Body of pancreas (tissue), 4 donors: ENCODE results near the gene PRDM15. TPM values are rescaled to one million over a fixed set of nuclear protein-coding genes. Genes with fewer than 3 reads are reported as not detected.
A peak's percentile ranks its signal among the peaks of the same experiment; 100 is the strongest.

Experiments used
- ATAC-seq: fragments of 150-250 bp; one replicate; pipeline ENCODE4 v1.9.1; 2016
- DNase-seq, 4 donors: peaks; one replicate each; pipeline ENCODE4 v3.0.0-alpha.2; 2019
- H3K27ac ChIP-seq, 4 donors: fragments of 200-600 bp; sonication (generic); 1 replicate in 3 of 4; 2 replicates in 1 of 4; pipeline versions ENCODE4 v1.5.1 to v1.6.1; 2016 to 2019; ENCODE audit warnings: mild to moderate bottlenecking in 1 of 4, mixed read lengths in 1 of 4, moderate library complexity in 1 of 4
- H3K27me3 ChIP-seq, 2 donors: fragments of 200-600 bp; sonication (generic); one replicate each; pipeline ENCODE4 v1.6.0; 2016; ENCODE audit warnings: mild to moderate bottlenecking in 1 of 2
- H3K36me3 ChIP-seq, 2 donors: fragments of 200-600 bp; sonication (generic); replicated peaks in 1 of 2; 2 replicates each; pipeline ENCODE4 v1.5.1; 2016; ENCODE audit warnings: low read depth in 2 of 2; ENCODE audit not compliant: insufficient read depth in 1 of 2
- H3K4me1 ChIP-seq: fragments of 200-600 bp; sonication (generic); one replicate; pipeline ENCODE4 v1.6.0; 2016
- H3K4me3 ChIP-seq, 2 donors: fragments of 200-600 bp; sonication (generic); 1 replicate in 1 of 2; 2 replicates in 1 of 2; pipeline ENCODE4 v1.5.1; 2016 to 2019
- H3K9me3 ChIP-seq, 3 donors: fragments of 200-600 bp; sonication (generic); 1 replicate in 2 of 3; 2 replicates in 1 of 3; pipeline ENCODE4 v1.5.1; 2016
- POLR2A ChIP-seq, 3 donors: fragments of 450-650 bp; IDR thresholded peaks; one replicate each; pipeline ENCODE4 v1.6.1; 2016; ENCODE audit warnings: antibody characterized with exemption in 3 of 3, mild to moderate bottlenecking in 2 of 3
- WGBS, 2 donors: methylation state at CpG; one replicate each; pipeline ENCODE4 v1.1.5; 2017; 5-methylcytosine and 5-hydroxymethylcytosine counted together
- intact Hi-C: fragments of 100-400 bp; cut with DNase I; formaldehyde crosslinking; loops from one replicate; pipeline ENCODE4 v1.15.1; 2023
- total RNA-seq, 2 donors: library from RNA; depleted of rRNA; stranded (reverse); fragments of >200 nt; gene quantifications; one replicate each; pipeline ENCODE4 v1.1.0, GENCODE V29; 2016
- TF ChIP-seq, protein P1 (sequence below), 7 experiments: fragments of 450-650 bp in 4 of 7; fragments of 200-600 bp in 3 of 7; sonication (generic) in 3 of 7; IDR thresholded peaks; one replicate each; pipeline ENCODE4 v1.5.1; 2016 to 2019; ENCODE audit warnings: antibody characterized with exemption in 7 of 7

The PRDM15 gene
- total RNA-seq, 2 donors from 2014 or later = 3.1 to 6.9 TPM

DNA sequence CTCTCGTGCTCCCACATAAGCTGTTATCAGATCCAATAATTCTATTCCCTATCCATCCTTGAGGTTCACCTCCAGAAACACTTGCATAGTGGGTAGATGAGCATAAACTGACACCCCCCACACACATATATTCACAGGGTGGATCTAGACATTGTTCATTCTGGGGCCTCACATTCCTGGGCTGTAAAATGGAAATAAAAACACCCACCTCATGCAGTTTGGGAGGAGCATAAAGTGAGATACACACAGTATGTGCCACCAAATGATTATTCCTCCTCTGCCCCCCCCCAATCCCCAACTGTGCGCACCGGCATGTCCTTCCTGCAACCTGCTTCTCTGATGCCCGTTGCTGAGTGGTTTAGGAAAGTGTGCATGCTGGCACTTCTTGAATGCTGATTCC lies 17.9 kb downstream of the PRDM15 start:
- intact Hi-C loops = no loop called here
- Histone ChIP-seq H3K36me3 (peaks cover 2 to 5% of the 10 kb centered on the region in 2 donors), H3K27me3 (no peaks in the 10 kb centered on the region), H3K27ac (no peak overlapping the region), H3K4me3 (no peak overlapping the region), H3K4me1 (peaks cover 12% of the 10 kb centered on the region), H3K9me3 (no peaks in the 10 kb centered on the region)
- ATAC-seq (no peak), DNase-seq (no peak)
- no peak for TF ChIP-seq POLR2A (IDR thresholded peaks at IDR 0.05)
- TF ChIP-seq, protein P1, sequence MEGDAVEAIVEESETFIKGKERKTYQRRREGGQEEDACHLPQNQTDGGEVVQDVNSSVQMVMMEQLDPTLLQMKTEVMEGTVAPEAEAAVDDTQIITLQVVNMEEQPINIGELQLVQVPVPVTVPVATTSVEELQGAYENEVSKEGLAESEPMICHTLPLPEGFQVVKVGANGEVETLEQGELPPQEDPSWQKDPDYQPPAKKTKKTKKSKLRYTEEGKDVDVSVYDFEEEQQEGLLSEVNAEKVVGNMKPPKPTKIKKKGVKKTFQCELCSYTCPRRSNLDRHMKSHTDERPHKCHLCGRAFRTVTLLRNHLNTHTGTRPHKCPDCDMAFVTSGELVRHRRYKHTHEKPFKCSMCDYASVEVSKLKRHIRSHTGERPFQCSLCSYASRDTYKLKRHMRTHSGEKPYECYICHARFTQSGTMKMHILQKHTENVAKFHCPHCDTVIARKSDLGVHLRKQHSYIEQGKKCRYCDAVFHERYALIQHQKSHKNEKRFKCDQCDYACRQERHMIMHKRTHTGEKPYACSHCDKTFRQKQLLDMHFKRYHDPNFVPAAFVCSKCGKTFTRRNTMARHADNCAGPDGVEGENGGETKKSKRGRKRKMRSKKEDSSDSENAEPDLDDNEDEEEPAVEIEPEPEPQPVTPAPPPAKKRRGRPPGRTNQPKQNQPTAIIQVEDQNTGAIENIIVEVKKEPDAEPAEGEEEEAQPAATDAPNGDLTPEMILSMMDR (IDR thresholded peaks at IDR 0.05) = no peak
- 89 to 90% methylated on average over 4 of the region's 4 CpGs for WGBS, 2 donors

DNA sequence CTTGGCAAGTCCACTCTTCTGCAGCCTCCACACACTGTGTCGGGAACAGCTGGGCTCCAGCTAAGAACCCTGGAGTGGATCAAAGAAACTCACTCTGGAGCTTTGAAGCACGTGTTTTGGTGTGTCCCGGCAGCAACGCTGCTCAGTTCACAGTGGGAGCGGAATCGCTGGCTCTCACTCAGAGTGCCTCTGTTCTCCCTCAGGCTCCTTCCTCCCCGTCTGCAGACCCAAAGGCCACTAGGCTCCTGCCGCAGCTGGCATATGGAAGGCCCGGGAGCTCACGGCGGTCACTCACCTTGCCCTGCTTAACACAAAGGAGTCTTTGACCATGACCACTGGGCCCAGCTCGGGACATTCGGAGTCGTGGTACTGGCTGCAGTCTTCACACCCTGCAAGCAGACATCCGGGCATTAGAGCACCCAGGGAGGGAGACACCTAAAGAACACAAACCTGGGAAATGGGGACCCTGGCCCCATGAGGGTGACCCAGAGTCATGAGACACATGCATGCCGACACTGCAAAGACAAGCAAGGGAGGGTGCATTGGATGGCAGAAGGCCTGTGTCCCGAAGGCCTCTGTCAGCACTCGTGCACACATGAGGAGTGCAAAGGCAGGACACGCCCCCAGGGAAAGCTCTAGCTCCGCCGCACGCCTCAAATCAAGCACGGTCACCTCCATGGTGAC lies 19.7 kb downstream of the PRDM15 start:
- no peak overlapping the region for H3K27ac ChIP-seq
- no peak for DNase-seq

DNA sequence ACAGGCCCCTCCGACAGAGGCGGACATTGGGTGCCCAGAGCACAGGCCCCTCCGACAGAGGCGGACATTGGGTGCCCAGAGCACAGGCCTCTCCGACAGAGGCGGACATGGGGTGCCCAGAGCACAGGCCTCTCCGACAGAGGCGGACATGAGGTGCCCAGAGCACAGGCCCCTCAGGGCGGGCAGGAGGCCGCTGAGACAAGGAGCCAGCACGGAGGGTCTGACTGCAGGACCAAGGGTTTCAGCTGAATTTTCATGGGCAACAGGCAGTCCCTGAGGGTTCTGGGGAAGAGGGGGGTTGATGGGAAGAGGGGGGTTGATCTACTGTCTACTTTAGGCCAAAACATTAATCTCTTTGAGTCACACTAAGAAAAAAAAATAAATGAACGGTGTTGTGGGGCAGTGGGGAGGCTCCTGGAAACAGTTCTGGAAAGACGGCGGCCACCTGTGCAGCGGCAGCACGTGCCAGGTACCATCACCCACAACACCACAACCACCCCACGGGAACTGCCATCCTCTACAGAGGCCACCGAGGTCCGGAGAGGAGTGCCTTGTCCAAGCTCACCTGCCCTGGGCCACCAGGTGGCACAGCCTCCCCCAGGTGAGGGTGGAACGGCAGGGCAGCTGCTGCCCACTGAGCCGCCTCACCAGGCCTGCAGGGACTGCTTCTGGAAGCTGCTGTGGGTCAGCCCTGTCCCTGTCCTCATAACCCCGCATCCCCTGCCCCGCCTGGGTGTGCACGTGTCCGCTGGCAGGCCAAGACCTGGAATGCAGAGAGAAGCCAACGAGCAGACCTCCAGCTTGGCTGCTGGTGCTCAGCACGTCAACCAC lies 20.5 kb downstream of the PRDM15 start:
- H3K9me3 ChIP-seq = no peaks in the 10 kb centered on the region
- intact Hi-C loops = no loop called here
- 89 to 97% methylated on average over 21 to 27 of the region's 27 CpGs for WGBS, 2 donors
- H3K4me1 ChIP-seq = peaks cover 5% of the 10 kb centered on the region
- no peak for DNase-seq
- no peak overlapping the region for H3K4me3 ChIP-seq
- no peaks in the 10 kb centered on the region for H3K27me3 ChIP-seq
- peaks cover 4 to 5% of the 10 kb centered on the region in 2 donors for H3K36me3 ChIP-seq
- no peak for TF ChIP-seq POLR2A (IDR thresholded peaks at IDR 0.05)
- TF ChIP-seq, protein P1 (IDR thresholded peaks at IDR 0.05) = peak in 1 of 7 experiments; percentile 15
- ATAC-seq = no peak
- no peak overlapping the region for H3K27ac ChIP-seq

More for the DNA sequence above, 19.7 kb downstream of the PRDM15 start:
- peaks cover 5% of the 10 kb centered on the region for H3K4me1 ChIP-seq
- H3K4me3 ChIP-seq = no peak overlapping the region
- 94 to 95% methylated on average over 15 to 23 of the region's 23 CpGs for WGBS, 2 donors
- H3K27me3 ChIP-seq = no peaks in the 10 kb centered on the region
- H3K36me3 ChIP-seq = peaks cover 2 to 5% of the 10 kb centered on the region in 2 donors
- H3K9me3 ChIP-seq = no peaks in the 10 kb centered on the region
- no peak for ATAC-seq
- TF ChIP-seq, protein P1 (IDR thresholded peaks at IDR 0.05) = no peak
- intact Hi-C loops = no loop called here

DNA sequence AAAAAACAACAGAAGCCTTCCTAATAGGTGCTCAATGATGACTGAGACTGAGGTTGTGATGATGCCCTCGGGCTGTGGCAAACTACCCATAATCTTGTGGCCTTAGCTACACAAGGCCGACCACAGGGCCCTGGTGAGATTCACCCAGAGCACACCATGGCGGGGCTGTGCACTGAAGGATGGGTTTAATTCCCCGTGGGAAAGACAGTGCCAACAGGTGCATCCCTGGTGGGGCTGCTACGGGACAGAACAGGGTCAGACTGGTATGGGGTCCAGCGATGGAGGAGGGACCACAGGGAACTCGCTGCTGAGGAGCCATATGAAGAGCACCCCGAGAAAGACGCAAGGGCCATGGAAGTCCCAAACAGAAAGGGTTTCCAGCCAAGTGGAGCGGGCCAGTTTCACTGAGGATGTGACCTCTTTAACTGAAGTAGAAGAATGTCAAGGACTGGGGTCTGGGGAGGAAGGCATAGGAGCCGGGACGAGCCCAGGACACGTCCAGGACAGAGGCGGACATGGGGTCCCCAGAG lies 21.3 kb downstream of the PRDM15 start:
- H3K9me3 ChIP-seq = no peaks in the 10 kb centered on the region
- H3K36me3 ChIP-seq = peaks cover 4 to 5% of the 10 kb centered on the region in 2 donors
- no peaks in the 10 kb centered on the region for H3K27me3 ChIP-seq
- WGBS, 2 donors = 92 to 96% methylated on average over 14 of the region's 14 CpGs
- H3K27ac ChIP-seq = no peak overlapping the region
- no peak for ATAC-seq
- intact Hi-C loops = no loop called here
- TF ChIP-seq, protein P1 (IDR thresholded peaks at IDR 0.05) = no peak
- TF ChIP-seq POLR2A (IDR thresholded peaks at IDR 0.05) = no peak
- H3K4me1 ChIP-seq = no peaks in the 10 kb centered on the region
- no peak overlapping the region for H3K4me3 ChIP-seq
- no peak for DNase-seq
